ENCODE results near the gene PITPNM3.

PITPNM3 gene

GRCh38 chr17:6443692-6444570 lies 112.4 kb downstream of the PITPNM3 start, which contains the start of gene PIMREG:
Gene PIMREG (plus strand): TSS chr17:6444455. CDS start chr17:6445111, 656 bp downstream.
- peak; percentile 91 for DNase-seq (ENCODE audit: low read depth)

GRCh38 chr17:6442775-6443174 lies 113.6 kb downstream of the PITPNM3 start:
- no peak for DNase-seq (ENCODE audit: low read depth)

DNA sequence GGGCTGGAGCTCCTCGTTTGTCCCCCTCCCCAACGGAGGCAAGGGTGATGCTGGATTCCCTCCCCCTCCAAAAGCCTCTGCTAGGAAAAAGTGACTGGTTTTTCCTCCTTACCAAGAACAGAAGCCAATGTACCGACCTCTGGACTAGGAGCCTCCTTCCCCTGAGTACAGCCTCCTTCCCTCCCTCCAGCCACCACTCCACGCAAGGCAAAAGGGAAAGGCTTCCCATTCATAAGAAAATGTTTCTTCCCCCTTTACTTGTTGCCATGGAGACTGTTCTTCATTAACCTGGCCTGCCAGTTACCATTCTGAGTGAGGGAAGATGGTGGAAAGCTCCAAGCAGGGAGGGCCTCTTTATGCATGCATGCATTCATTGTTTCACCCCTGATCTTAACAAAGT lies 116.4 kb downstream of the PITPNM3 start:
- DNase-seq (ENCODE audit: low read depth): no peak

GRCh38 chr17:6437956-6438355 lies 118.4 kb downstream of the PITPNM3 start:
- no peak for DNase-seq (ENCODE audit: low read depth)

- no peak for DNase-seq (ENCODE audit: low read depth)
Observed at GRCh38 chr17:6437466-6437865, 118.9 kb downstream of the PITPNM3 start.

DNA sequence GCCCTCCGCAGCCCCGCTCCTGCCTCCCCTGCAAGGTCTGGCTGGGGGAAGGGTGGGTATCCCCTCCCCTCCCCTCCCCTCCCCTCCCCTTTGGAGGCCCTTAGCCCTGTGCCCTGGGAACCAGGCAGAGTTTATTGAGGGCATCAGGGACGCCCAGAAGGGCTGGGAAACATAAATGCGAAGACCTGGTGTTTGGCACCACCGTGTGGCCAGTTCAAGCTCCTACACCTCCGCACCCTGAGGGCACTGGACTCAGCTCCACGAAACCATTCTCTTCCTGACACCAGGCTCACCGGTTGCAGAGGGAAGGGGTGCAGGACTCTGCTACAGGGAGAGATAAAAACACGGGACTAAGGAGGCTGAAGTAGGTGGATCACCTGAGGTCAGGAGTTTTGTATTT lies 120.4 kb downstream of the PITPNM3 start:
- DNase-seq (ENCODE audit: low read depth): peak; percentile 30

GRCh38 chr17:6435051-6435450 lies 121.3 kb downstream of the PITPNM3 start, which contains the start of gene AIPL1:
Gene AIPL1 (minus strand): TSS chr17:6435121. CDS start chr17:6435104, 17 bp downstream.
- no peak for DNase-seq (ENCODE audit: low read depth)

GRCh38 chr17:6430769-6431168 lies 125.6 kb downstream of the PITPNM3 start:
- DNase-seq (ENCODE audit: low read depth): no peak

- DNase-seq (ENCODE audit: low read depth): no peak
Observed at GRCh38 chr17:6429266-6429665, 127.1 kb downstream of the PITPNM3 start.

DNA sequence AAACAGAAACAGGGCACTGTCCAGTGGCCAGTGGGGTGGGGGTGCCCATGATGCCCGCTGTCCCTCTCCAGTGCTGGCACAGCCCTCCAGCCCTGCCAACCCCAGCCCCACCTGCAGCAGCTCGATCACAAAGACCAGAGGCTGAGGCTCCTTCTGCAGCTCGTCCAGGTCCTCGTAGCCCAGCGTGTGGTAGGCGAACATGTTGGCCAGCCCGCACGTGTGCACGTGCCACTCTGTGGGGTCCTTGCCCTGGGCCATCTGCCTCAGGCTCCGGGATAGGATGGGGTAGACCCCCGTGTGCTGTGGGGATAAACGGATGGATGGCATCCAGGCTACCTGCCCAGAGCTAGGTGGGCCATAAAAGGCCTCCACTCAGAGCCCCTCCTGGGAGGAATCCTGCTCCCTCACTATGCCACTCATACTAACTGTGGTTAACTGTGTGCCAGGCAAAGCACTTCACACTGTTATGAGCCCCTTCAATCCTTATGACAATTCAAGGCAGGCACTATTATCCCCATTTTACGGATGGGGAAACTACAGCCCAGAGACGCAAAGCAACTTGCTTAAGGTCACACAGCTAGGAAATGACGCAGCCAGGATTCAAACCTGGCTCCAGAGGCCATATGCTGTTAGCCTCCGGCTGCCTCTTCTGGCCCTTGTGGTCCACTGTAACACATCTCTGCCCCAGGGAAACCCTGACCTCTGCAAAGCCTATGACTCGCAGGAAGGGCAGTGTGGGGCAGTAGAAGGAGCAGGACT lies 128.0 kb downstream of the PITPNM3 start:
- DNase-seq (ENCODE audit: low read depth): no peak

GRCh38 chr17:6427279-6427781 lies 129.0 kb downstream of the PITPNM3 start:
- no peak for DNase-seq (ENCODE audit: low read depth)

DNA sequence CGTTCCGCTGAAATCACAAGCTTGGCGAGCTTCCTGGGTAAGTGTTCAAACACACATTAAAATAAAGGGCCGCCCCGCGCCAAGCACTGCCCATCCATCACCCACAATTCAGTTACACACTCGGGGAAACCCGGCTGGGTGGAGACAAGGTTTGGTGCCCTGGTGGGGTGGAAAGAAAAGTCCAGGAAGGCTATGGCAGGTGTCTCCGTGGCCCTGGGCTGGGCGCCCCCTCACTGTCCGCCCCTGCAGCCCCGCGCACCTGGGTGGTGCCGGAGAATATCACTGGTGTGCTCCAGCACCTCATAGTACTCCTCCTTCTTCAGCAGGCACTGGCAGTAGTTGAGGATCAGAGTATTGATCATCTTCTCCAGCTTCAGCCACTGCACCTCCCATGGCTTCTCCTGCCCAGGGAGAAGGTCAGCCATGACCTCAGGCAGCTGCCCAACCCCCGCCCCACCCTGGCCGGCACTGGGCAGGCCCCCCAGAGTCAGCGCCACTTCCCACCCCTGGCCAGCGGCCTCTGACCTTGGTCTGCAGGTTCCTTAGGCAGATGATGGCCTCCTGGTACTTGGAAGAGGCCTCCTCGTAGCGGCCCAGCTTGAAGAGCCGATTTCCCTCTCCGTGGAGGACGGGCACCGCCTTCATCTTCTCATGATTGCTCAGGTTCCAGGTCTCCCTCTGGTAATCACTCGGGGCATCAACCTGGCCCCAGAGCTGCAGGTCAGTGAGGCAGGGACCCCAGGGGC lies 129.8 kb downstream of the PITPNM3 start:
- no peak for DNase-seq (ENCODE audit: low read depth)

DNA sequence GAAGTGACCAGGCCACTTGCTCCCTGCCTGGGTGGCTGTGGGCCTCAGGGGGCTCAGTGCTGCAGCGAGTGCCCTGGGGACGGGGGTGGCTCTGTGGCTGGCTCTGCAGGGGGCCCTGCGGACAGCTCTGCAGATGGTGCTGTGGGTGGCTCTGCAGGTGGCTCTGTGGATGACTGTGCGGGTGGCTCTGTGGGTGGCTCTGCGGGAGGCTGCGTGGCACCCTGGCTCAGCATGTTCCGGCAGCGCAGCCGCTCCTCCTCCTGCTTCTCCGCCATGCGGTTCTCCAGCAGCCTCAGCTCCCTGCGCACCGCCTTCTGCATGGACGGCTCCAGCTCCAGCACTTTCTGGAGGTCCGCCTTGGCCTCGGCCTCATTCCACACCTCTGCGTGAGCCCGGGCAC lies 130.9 kb downstream of the PITPNM3 start:
- no peak for DNase-seq (ENCODE audit: low read depth)

GRCh38 chr17:6423931-6424330 lies 132.4 kb downstream of the PITPNM3 start:
- DNase-seq (ENCODE audit: low read depth): no peak

- no peak for DNase-seq (ENCODE audit: low read depth)
Observed at GRCh38 chr17:6422654-6423241, 133.6 kb downstream of the PITPNM3 start.

- peak; percentile 58 for DNase-seq (ENCODE audit: low read depth)
Observed at GRCh38 chr17:6421700-6422604, 134.4 kb downstream of the PITPNM3 start.

GRCh38 chr17:6420173-6420641 lies 136.1 kb downstream of the PITPNM3 start:
- DNase-seq (ENCODE audit: low read depth): no peak

DNA sequence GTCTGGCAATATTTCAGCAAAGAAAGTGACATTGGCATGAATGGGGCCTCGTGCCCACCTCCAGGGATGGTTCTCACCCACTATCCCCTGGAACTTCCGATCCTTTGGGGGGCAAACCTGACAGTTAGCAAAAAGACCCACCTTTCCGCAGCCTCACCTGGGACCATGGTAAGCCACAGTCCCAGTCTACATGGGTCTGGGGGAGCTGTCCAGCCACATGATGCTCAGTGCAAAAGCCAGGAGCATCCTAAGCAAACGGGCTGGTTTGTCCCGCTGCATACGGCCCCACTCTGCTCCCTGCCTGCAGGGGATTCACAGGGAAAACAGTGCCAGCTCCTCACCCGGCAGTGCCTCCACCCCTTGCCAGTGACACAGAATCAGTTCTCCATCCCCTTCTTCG lies 140.7 kb downstream of the PITPNM3 start:
- no peak for DNase-seq (ENCODE audit: low read depth)

GRCh38 chr17:6413065-6413464 lies 143.3 kb downstream of the PITPNM3 start:
- no peak for DNase-seq (ENCODE audit: low read depth)

GRCh38 chr17:6408735-6409134 lies 147.6 kb downstream of the PITPNM3 start:
- no peak for DNase-seq (ENCODE audit: low read depth)
